HEK293 (cell line): ENCODE measurements around the gene XIRP2.

ENCODE experiments used
- ZNF335 ChIP-seq: fragments of 450-650 bp; formaldehyde crosslinking; conservative IDR thresholded peaks from 2 replicates; pipeline ENCODE4 v1.5.1; 2016; ENCODE audit warnings: missing biosample characterization, missing genetic modification characterization
- ZNF354C ChIP-seq: fragments of 450-650 bp; formaldehyde crosslinking; IDR thresholded peaks from 2 replicates; pipeline ENCODE4 v1.5.1; 2016; ENCODE audit warnings: missing biosample characterization, missing genetic modification characterization, low read depth, borderline replicate concordance

DNA sequence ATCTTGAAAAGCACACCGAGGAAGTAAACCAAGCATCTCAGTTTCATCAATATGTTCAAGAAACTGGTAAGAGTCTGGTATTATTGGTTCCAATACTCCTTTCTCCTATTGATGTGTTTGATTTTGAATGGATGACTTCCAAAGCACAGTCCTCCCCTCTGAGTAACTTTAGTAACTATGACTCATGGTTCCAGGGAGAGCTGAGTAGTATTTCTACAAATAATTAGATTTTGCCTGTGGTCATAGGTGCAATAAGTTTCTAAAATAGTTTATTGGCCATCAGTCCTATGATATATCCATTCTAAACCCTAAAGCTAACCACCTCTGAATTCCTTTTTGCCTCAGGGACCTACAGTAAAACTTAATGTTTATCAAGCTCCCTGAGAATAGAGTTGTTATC is 352.4 kb downstream of the XIRP2 start:
- TF ChIP-seq ZNF335 (tag by site-specific recombination), result no peak
- TF ChIP-seq ZNF354C (tag by site-specific recombination), result no peak
